T-helper 17 cell (primary cell): ENCODE data around the gene STARD6. TPM values are rescaled to one million over a fixed set of nuclear protein-coding genes. Genes with fewer than 3 reads are reported as not detected.
"Not testable (repeated sequence)": the region's sequence is repeated elsewhere in the genome, so short reads cannot be mapped to it uniquely, and the experiment has no call there.

Experiments used
- ATAC-seq: fragments of 150-1000 bp; cut with Tn5 transposase; 2 replicates; pipeline ENCODE4 v1.10.0; 2021; ENCODE audit warnings: mild to moderate bottlenecking, moderate library complexity
- DNase-seq, 3 donors: peaks; one replicate each; pipeline versions ENCODE4 v3.0.0 to v3.0.0-alpha.2; 2020 to 2021
- H3K9me3 ChIP-seq: one replicate; pipeline ENCODE4 v1.7.0; 2013; ENCODE audit warnings: low read length, mild to moderate bottlenecking; ENCODE audit not compliant: control insufficient read depth, poor library complexity, severe bottlenecking
- H3K27ac Mint-ChIP-seq: one replicate; pipeline ENCODE4 v1.8.0; 2022; ENCODE audit warnings: mild to moderate bottlenecking, moderate library complexity, mixed read lengths
- H3K27me3 Mint-ChIP-seq: one replicate; pipeline ENCODE4 v1.8.0; 2022; ENCODE audit warnings: mixed read lengths
- H3K36me3 Mint-ChIP-seq: one replicate; pipeline ENCODE4 v1.8.0; 2022; ENCODE audit warnings: low read depth, mixed read lengths
- H3K4me1 Mint-ChIP-seq: one replicate; pipeline ENCODE4 v1.8.0; 2022; ENCODE audit warnings: mild to moderate bottlenecking, mixed read lengths
- H3K4me3 Mint-ChIP-seq: one replicate; pipeline ENCODE4 v1.8.0; 2022; ENCODE audit warnings: mild to moderate bottlenecking, moderate library complexity, mixed read lengths
- total RNA-seq, 4 donors: library from RNA in 2 of 4; stranded (reverse) in 2 of 4; gene quantifications; one replicate each; pipeline ENCODE4 v1.2.3 and lab custom pipeline; 2022 to 2026

The STARD6 gene, protein sequence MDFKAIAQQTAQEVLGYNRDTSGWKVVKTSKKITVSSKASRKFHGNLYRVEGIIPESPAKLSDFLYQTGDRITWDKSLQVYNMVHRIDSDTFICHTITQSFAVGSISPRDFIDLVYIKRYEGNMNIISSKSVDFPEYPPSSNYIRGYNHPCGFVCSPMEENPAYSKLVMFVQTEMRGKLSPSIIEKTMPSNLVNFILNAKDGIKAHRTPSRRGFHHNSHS
- total RNA-seq (not detected), total RNA-seq (lab: John Stamatoyannopoulos, UW) (0.15 to 0.23 reads per million in 2 donors)

DNA sequence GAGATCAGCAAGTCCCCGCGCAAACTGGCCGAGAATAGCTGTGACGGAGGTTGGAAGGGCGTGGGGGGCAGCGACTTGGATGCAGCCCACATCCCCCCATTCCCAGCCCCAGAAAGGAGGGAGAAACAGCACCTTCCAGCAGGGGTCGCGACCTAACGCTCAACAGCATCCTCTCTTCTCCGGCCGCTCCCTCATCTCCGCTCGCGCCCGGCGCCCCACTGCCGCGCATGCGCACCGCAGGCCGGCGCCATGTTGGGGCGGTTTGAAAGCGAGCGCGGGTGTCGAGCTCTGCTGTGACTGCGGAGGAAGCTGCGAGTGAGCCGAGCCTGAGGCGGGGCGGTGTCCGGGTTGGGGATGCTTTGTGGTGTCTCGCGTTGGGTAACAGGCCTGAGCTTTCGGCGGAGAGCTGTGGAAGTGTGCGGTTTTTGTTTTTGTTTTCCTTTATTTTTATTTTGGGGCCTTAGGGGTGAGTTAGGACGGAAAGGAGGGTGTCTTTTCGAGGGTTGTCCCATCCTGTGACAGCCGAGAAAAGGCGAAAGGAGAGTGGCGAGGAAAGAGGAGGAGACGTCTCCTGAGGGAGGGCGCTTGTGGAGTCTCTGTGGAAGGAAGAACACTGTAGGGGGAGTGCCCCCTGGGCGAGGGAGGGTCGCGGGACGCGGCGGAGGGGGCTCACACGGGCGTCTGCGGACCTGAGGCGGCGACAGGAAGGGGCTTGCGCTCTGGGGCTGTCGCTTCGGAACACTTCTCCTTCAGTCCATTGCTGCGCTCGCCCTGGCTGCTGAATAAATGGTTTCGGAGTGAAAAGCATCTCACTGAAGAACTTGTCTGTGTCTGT, at the start of gene STARD6, which contains the start of gene C18orf54:
Gene STARD6 (minus strand): TSS at position 199 of the 835 bp plus-strand sequence. CDS start 3,285 bp downstream, outside the sequence.
Gene C18orf54 (plus strand): TSS at position 247 of the 835 bp plus-strand sequence. CDS start 2,667 bp downstream, outside the sequence.
- Mint-ChIP-seq H3K4me1 (peaks cover 13% of the 10 kb centered on the region), H3K4me3 (peak within 1 kb of the TSS; percentile 100), H3K27ac (peak within 1 kb of the TSS; percentile 98), H3K36me3 (peaks cover 4% of the 10 kb centered on the region), H3K27me3 (peaks cover 11% of the 10 kb centered on the region)
- H3K9me3 ChIP-seq = no peaks in the 10 kb centered on the region
- peak; percentile 97 for ATAC-seq
- peak; percentile 84 to 90 (median 86) for DNase-seq

DNA sequence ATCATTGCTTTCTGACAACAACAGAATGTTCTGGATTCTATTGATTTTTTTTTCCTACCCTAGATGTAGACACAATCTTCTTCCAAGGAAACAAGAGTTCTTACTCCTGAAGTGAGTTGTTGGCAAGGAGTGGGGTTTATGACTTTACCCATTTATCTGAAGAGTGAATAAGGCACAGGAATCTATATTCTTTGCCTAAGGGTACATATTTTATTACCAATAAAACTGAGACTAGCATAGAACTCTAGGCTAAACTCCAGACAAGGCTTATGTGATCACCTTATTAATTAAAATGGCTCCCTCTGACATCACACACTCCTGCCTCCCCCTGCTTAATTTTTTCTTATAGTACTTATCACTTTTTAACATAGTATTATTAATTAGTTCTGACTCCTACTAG, 47.6 kb upstream of the STARD6 start:
- no peaks in the 10 kb centered on the region for H3K9me3 ChIP-seq
- H3K36me3 Mint-ChIP-seq = no peaks in the 10 kb centered on the region
- no peak overlapping the region for H3K27ac Mint-ChIP-seq
- no peak overlapping the region for H3K4me3 Mint-ChIP-seq
- H3K4me1 Mint-ChIP-seq = no peaks in the 10 kb centered on the region
- ATAC-seq = no peak
- peaks cover 20% of the 10 kb centered on the region for H3K27me3 Mint-ChIP-seq
- no peak for DNase-seq

DNA sequence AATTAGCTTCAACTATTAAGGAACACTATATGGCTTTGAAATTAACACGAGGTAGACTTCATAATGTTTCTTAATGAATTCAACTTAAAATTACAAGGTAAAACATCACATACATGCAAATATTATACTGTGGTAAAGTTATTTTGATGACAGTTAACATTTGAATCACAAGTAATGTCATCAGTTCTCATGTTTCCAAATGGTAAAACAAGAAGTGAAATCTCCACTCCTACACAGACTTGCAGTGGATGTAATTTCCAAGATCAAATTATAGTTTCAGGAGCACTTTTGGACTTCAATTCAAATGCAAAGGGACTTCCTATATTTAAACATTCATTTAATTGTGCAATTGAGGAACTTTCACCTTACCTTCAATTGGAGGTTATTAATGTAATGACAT, 39.1 kb upstream of the STARD6 start:
- ATAC-seq (no peak), DNase-seq (no peak)
- no peaks in the 10 kb centered on the region for H3K9me3 ChIP-seq
- Mint-ChIP-seq H3K36me3 (no peaks in the 10 kb centered on the region), H3K4me3 (no peak overlapping the region), H3K27ac (no peak overlapping the region), H3K4me1 (peaks cover 5% of the 10 kb centered on the region), H3K27me3 (no peaks in the 10 kb centered on the region)

DNA sequence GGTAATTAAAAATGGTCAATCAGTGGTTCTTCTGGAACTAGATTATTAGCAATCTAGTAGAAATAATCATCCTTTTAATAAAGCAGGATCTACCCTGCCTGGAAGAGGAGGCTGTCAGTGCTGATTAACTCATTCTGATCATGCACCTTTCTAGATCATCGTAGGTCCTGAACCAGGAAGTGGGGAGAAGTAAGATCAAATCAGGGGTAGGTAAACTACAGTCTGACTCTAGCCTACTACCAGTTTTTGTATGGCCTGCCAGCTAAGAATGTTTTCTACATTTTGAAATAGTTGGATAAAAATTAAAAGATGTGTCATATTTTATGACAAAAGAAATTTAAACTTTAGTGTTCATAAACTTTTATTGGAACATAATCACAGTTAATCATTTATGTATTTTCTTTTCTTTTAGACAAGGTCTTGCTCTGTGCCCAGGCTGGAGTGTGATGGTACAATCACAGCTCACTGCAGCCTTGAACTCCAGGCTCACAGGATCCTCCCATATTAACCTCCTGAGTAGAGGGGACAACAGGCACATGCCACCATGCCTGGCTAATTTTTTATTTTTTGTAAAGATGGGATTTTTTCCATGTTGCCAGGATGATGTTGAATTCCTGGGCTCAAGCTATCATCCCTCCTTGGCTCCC, 36.1 kb upstream of the STARD6 start:
- Mint-ChIP-seq H3K4me3 (no peak overlapping the region), H3K4me1 (peaks cover 12% of the 10 kb centered on the region), H3K27me3 (peaks cover 2% of the 10 kb centered on the region), H3K27ac (no peak overlapping the region), H3K36me3 (no peaks in the 10 kb centered on the region)
- DNase-seq = no peak
- H3K9me3 ChIP-seq = no peaks in the 10 kb centered on the region
- ATAC-seq = no peak

DNA sequence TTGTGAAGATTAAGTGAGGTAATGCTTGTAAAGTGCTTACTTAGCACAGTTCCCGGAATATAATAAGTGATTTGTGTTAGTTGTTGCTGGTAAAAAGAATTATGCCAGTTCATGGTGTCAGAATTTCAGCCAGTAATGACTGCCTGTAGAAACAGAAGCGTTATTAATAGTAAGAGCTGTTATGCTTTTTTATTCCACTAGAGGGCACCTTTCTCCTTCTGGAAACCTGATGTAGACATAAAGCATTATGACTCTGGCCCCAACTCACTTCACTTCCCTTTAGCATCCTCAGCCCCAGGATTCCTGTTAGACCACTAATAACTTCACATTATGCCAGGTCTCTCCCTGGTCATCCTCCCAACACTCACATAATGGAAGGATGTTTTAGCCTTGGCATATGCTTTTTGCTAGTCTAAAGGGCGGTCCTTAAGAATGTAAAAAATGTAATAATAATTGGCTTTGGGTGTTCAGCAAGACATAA, 34.9 kb upstream of the STARD6 start:
- no peak for DNase-seq
- Mint-ChIP-seq H3K4me1 (peaks cover 16% of the 10 kb centered on the region), H3K27ac (no peak overlapping the region), H3K36me3 (no peaks in the 10 kb centered on the region), H3K4me3 (no peak overlapping the region), H3K27me3 (peaks cover 9% of the 10 kb centered on the region)
- H3K9me3 ChIP-seq = no peaks in the 10 kb centered on the region
- peak; percentile 75 for ATAC-seq

DNA sequence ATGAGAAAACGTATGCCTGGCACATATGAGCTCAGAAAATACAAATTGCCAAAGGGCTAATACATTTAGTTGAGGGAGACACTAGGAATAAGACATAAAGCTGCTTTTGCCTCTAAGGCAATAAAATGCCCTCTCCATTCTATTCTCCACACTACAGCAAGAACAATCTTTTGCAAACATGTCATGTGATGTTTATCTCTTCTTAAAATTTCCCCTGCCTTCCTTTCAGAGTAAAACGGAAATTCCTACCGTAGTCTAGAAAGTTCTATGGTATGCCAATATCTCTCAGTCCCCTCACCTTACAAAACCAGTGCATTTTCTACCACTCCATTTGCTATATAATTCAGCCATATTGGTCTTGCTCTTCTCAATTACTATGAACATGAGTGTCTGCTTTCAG, 33.2 kb upstream of the STARD6 start:
- Mint-ChIP-seq H3K27me3 (peaks cover 15% of the 10 kb centered on the region), H3K27ac (no peak overlapping the region), H3K36me3 (no peaks in the 10 kb centered on the region), H3K4me1 (peaks cover 16% of the 10 kb centered on the region), H3K4me3 (no peak overlapping the region)
- ATAC-seq = no peak
- DNase-seq = no peak
- no peaks in the 10 kb centered on the region for H3K9me3 ChIP-seq

DNA sequence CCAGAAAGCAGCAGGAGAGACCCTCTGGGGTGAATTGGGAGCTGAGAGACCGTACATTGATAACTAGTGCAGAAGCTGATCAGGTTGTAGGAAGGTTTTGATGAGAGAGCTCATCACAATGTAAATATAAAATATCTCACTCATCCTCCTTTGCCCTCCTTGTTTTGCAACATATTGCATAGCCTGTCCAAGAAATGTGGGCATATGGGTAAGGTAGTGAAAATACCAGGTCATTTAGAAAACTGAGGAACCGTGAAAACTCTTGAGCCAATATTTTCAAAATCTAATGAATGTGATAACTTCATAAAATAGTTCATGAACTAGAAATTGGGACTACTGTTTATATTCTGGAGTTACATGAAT, 31.5 kb upstream of the STARD6 start:
- Mint-ChIP-seq H3K27me3 (peaks cover 15% of the 10 kb centered on the region), H3K4me1 (peaks cover 16% of the 10 kb centered on the region), H3K36me3 (no peaks in the 10 kb centered on the region), H3K27ac (no peak overlapping the region), H3K4me3 (no peak overlapping the region)
- ATAC-seq (no peak), DNase-seq (no peak)
- no peaks in the 10 kb centered on the region for H3K9me3 ChIP-seq

DNA sequence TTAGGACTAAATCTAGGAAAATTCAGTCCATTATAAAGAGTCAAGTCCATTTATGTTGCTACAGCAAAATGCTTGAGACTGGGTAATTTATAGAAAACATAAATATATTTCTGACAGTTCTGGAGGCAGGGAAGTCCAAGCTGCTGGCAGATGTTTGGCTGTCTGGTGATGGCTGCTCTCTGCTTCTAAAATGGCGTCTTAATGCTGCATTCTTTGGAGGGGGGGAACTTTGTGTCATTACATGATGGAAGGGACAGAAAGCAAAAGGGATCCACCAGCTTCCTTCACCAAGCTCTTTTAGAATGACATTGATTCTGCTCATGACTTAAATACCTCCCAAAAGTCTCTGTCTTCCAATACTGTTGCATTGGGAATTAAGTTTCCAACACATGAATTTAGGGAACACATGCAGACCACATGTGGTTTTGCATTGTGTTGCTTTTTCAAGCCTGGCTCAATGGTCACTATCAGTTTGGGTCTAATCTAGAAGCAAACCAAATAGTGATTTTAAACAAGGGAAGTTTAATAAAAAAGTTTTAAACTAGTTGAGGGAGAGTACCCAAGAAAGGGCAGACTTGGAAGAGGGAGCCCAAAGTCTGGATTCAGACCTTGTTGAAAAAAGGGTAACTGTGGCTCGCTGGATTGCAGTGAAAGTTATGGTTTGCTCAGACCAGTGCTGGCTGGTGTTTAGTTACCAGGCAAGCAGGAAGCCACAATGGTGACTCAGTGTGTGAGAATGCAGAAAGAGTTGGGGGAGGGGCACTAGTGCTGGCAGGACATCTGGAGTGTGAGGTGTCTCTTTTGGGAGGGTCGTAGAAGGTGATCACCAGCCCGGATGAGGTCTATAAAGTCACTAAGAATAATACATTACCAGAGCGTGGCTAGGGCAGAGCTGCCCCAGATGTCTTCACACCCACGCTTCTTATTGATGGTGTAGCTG, 30.8 kb upstream of the STARD6 start:
- Mint-ChIP-seq H3K4me1 (peaks cover 14% of the 10 kb centered on the region), H3K27ac (no peak overlapping the region), H3K4me3 (no peak overlapping the region), H3K36me3 (no peaks in the 10 kb centered on the region), H3K27me3 (peaks cover 15% of the 10 kb centered on the region)
- H3K9me3 ChIP-seq = no peaks in the 10 kb centered on the region
- DNase-seq (no peak), ATAC-seq (peak; percentile 36)

DNA sequence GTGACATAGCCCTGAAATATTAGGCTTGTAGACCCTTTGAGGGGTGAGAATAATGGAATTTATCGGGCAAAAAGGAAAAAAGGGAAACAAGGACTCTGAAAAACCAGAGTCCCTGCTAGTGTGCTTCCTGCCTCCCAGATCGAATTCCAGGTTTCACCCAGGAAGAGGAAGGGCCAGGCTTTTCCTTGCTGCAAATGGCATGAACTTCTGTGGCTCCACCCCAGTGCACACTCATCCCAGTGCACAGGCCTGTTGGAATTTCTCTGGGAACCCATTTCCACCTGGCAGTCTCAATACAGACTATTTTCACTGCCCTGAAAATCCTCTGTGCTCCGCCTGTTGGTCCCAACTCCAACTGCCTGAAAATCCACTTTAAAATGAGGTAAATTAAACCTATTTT, 30.0 kb upstream of the STARD6 start:
- Mint-ChIP-seq H3K4me3 (no peak overlapping the region), H3K27ac (no peak overlapping the region), H3K27me3 (peaks cover 15% of the 10 kb centered on the region), H3K4me1 (peaks cover 13% of the 10 kb centered on the region), H3K36me3 (no peaks in the 10 kb centered on the region)
- no peak for ATAC-seq
- DNase-seq = no peak
- H3K9me3 ChIP-seq = no peaks in the 10 kb centered on the region

DNA sequence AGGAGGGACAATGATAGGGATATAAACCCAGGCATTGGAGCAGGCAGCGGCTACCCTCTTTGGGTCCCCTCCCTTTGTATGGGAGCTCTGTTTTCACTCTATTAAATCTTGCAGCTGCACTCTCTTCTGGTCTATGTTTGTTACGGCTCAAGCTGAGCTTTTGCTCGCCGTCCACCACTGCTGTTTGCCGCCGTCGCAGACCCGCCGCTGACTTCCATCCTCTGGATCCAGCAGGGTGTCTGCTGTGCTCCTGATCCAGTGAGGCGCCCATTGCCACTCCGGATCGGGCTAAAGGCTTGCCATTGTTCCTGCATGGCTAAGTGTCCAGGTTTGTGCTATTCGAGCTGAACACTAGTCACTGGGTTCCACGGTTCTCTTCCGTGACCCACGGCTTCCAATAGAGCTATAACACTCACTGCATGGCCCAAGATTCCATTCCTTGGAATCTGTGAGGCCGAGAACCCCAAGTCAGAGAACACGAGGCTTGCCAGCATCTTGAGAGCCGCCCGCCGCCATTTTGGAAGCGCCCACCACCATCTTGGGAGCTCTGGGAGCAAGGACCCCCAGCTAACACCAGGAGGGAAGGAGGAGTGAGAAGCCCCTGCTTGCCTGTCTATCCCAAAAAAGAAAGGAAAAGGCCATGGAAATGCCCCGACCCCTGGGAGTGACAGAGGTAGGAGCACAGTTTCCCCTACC, 29.3 kb upstream of the STARD6 start:
- H3K4me3 Mint-ChIP-seq, H3K27ac Mint-ChIP-seq, DNase-seq, H3K36me3 Mint-ChIP-seq, ATAC-seq, H3K9me3 ChIP-seq: not testable (repeated sequence)
- Mint-ChIP-seq H3K27me3 (peaks cover 15% of the 10 kb centered on the region), H3K4me1 (peaks cover 11% of the 10 kb centered on the region)

DNA sequence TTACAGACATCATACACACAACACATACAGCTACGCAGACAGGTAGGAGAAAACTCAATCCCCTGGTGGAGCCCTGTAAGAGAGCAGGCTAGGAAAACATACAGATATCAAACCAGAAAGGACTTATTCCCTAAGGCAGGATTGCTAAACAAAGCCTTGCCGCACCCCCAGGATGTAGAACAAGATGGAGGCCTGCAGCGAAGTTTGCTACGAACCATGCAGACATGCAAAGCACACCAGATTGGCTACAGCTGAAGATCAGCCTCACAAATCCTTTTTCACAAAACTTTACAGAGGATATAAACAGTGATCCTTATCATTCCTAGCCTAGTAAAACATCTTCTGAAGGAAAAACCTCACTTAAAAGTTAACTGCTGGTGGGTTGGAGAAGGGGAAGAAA, 28.4 kb upstream of the STARD6 start:
- Mint-ChIP-seq H3K27ac (no peak overlapping the region), H3K4me1 (peaks cover 10% of the 10 kb centered on the region), H3K27me3 (peaks cover 15% of the 10 kb centered on the region), H3K4me3 (no peak overlapping the region), H3K36me3 (peaks cover 4% of the 10 kb centered on the region)
- ATAC-seq = no peak
- no peaks in the 10 kb centered on the region for H3K9me3 ChIP-seq
- DNase-seq = no peak

DNA sequence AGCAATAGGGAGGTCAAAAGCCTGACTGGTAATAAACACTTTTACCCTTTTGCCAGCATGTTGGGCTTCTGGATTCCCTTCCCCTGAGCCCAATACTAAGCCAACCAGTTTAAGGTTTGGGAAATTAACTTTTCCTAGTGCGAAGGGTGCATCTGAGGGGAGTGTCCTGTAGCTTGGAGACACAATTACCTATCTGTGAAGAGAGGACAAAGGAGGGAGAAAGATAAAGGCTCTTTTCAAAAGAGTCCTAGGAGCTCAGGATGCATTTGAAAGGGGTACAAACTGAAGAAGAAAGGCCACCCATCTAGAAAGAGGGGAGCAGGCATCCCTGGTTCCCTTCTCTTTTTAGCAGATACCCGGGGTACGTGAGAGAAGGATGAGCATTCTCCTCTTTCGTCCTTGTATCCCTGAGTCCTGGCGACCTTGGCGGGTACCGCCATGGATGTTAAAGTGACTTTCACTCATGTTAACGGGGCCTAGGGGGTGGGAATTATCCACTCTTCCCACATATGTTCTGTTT, 25.1 kb upstream of the STARD6 start:
- H3K4me3 Mint-ChIP-seq = no peak overlapping the region
- no peaks in the 10 kb centered on the region for H3K9me3 ChIP-seq
- H3K27me3 Mint-ChIP-seq = peaks cover 6% of the 10 kb centered on the region
- no peak for ATAC-seq
- peaks cover 4% of the 10 kb centered on the region for H3K36me3 Mint-ChIP-seq
- no peaks in the 10 kb centered on the region for H3K4me1 Mint-ChIP-seq
- H3K27ac Mint-ChIP-seq = no peak overlapping the region
- no peak for DNase-seq
